Measurements from ENCODE around the gene FADS2.

The FADS2 gene

DNA sequence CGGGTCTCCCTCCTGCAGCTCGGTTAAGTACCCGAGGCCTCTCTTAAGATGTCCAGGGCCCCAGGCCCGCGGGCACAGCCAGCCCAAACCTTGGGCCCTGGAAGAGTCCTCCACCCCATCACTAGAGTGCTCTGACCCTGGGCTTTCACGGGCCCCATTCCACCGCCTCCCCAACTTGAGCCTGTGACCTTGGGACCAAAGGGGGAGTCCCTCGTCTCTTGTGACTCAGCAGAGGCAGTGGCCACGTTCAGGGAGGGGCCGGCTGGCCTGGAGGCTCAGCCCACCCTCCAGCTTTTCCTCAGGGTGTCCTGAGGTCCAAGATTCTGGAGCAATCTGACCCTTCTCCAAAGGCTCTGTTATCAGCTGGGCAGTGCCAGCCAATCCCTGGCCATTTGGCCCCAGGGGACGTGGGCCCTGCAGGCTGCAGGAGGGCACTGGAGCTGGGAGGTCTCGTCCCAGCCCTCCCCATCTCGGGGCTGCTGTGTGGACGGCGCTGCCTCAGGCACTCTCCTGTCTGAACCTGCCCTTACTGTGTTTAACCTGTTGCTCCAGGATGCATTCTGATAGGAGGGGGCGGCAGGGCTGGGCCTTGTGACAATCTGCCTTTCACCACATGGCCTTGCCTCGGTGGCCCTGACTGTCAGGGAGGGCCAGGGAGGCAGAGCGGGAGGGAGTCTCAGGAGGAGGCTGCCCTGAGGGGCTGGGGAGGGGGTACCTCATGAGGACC lies 38.3 kb downstream of the FADS2 start:
- no peak for DNase-seq (ENCODE audit: low read depth)
- H3K4me3 ChIP-seq (ENCODE audit: control insufficient read depth, low read depth, low read length), result no peak overlapping the region
- TF ChIP-seq, protein P1, sequence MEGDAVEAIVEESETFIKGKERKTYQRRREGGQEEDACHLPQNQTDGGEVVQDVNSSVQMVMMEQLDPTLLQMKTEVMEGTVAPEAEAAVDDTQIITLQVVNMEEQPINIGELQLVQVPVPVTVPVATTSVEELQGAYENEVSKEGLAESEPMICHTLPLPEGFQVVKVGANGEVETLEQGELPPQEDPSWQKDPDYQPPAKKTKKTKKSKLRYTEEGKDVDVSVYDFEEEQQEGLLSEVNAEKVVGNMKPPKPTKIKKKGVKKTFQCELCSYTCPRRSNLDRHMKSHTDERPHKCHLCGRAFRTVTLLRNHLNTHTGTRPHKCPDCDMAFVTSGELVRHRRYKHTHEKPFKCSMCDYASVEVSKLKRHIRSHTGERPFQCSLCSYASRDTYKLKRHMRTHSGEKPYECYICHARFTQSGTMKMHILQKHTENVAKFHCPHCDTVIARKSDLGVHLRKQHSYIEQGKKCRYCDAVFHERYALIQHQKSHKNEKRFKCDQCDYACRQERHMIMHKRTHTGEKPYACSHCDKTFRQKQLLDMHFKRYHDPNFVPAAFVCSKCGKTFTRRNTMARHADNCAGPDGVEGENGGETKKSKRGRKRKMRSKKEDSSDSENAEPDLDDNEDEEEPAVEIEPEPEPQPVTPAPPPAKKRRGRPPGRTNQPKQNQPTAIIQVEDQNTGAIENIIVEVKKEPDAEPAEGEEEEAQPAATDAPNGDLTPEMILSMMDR (conservative IDR thresholded peaks at IDR 0.05; ENCODE audit: control insufficient read depth, insufficient read depth, low read depth, low read length), result no peak

DNA sequence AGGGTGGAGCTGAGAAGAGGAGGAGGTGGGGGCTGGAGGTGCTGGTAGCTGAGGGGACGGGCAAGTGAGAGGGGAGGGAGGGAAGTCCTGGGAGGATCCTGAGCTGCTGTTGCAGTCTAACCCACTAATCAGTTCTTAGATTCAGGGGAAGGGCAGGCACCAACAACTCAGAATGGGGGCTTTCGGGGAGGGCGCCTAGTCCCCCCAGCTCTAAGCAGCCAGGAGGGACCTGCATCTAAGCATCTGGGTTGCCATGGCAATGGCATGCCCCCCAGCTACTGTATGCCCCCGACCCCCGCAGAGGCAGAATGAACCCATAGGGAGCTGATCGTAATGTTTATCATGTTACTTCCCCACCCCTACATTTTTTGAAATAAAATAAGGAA lies 38.9 kb downstream of the FADS2 start:
- TF ChIP-seq, protein P1 (conservative IDR thresholded peaks at IDR 0.05; ENCODE audit: control insufficient read depth, insufficient read depth, low read depth, low read length), result no peak
- H3K4me3 ChIP-seq (ENCODE audit: control insufficient read depth, low read depth, low read length), result no peak overlapping the region
- DNase-seq (ENCODE audit: low read depth), result no peak

DNA sequence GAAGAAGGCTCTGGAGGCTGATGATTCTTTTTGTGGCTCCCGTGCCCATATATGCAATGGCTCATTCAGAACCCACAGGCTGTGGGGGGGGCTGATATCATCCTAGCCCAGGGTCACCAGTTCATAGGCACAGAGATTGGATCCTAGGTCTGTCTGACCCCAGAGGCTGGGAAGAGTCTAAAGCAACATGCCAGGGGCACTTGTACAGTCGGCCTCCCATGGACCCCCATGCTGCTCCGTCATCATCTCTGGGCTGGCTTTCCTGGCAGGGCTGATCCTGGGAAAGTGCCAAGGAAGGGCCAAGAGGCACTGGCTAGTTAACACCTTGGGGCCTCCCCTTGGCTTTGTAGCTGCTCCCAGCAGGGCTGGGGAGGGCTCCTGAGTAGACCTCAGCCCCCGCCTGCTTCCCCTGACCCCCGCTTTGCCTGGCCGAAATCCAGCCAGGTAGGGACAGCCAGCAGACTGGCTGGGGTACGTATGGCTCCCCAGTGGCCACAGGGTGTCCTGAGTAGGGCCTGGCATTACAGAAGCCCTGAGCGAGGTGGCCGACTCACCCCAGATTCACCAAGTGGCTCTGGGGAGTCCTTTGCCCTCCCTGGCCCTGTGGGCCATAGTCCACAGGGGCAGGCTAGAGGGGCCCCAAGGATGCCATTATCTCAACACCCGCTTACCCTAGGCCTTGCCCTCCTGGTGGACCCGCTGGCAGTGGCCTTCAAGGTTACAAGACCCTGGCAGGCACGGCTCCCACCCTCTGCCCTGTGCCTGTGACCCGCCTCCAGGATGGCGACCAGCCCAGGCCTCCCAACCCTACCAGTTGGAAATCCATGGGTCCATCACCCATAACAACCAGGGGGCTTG lies 40.7 kb downstream of the FADS2 start:
- TF ChIP-seq, protein P1 (conservative IDR thresholded peaks at IDR 0.05; ENCODE audit: control insufficient read depth, insufficient read depth, low read depth, low read length), result no peak
- DNase-seq (ENCODE audit: low read depth), result no peak
- no peak overlapping the region for H3K4me3 ChIP-seq (ENCODE audit: control insufficient read depth, low read depth, low read length)

- no peak for DNase-seq (ENCODE audit: low read depth)
- TF ChIP-seq, protein P1 (conservative IDR thresholded peaks at IDR 0.05; ENCODE audit: control insufficient read depth, insufficient read depth, low read depth, low read length), result no peak
- H3K4me3 ChIP-seq (ENCODE audit: control insufficient read depth, low read depth, low read length), result no peak overlapping the region
Measured at GRCh38 chr11:61869429-61869707, 41.3 kb downstream of the FADS2 start.

GRCh38 chr11:61869708-61870451 lies 41.8 kb downstream of the FADS2 start:
- TF ChIP-seq, protein P1 (conservative IDR thresholded peaks at IDR 0.05; ENCODE audit: control insufficient read depth, insufficient read depth, low read depth, low read length), result no peak
- H3K4me3 ChIP-seq (ENCODE audit: control insufficient read depth, low read depth, low read length), result no peak overlapping the region
- no peak for DNase-seq (ENCODE audit: low read depth)

- H3K4me3 ChIP-seq (ENCODE audit: control insufficient read depth, low read depth, low read length), result no peak overlapping the region
- peak; percentile 75 for DNase-seq (ENCODE audit: low read depth)
- TF ChIP-seq, protein P1 (conservative IDR thresholded peaks at IDR 0.05; ENCODE audit: control insufficient read depth, insufficient read depth, low read depth, low read length), result no peak
Measured at GRCh38 chr11:61870541-61871031, 42.5 kb downstream of the FADS2 start.

Measured in fibroblast of mammary gland (primary cell).